DOHH2 (cell line): ENCODE data around the gene CEP135.

Source experiments
- H3F3A ChIP-seq: fragments of 200-600 bp; sonication (generic), shearing (Covaris generic); 2 replicates; pipeline ENCODE4 v1.6.0; 2016; ENCODE audit warnings: antibody characterized with exemption, mild to moderate bottlenecking; ENCODE audit not compliant: control insufficient read depth, insufficient read depth
- H3K27ac ChIP-seq: fragments of 200-600 bp; sonication (generic); 2 replicates; pipeline ENCODE4 v1.5.1; 2014; ENCODE audit warnings: low read depth, mild to moderate bottlenecking, low read length, moderate library complexity
- H3K27me3 ChIP-seq: fragments of 200-600 bp; sonication (generic); 2 replicates; pipeline ENCODE4 v1.6.1; 2014; ENCODE audit warnings: mild to moderate bottlenecking, low read length, mixed read lengths; ENCODE audit not compliant: control insufficient read depth
- H3K36me3 ChIP-seq: fragments of 200-600 bp; sonication (generic); 2 replicates; pipeline ENCODE4 v1.6.1; 2014; ENCODE audit warnings: mild to moderate bottlenecking, low read length, moderate library complexity, mixed read lengths; ENCODE audit not compliant: control insufficient read depth
- H3K4me1 ChIP-seq: fragments of 200-600 bp; sonication (generic); 2 replicates; pipeline ENCODE4 v1.6.1; 2014; ENCODE audit warnings: mild to moderate bottlenecking, low read length, mixed read lengths; ENCODE audit not compliant: control insufficient read depth
- H3K4me2 ChIP-seq: fragments of 200-600 bp; sonication (generic); 2 replicates; pipeline ENCODE4 v1.6.0; 2014; ENCODE audit warnings: mild to moderate bottlenecking, low read length, moderate library complexity
- H3K4me3 ChIP-seq: fragments of 200-600 bp; sonication (generic); 2 replicates; pipeline ENCODE4 v1.5.1; 2014; ENCODE audit warnings: mild to moderate bottlenecking, low read length, mixed read lengths
- H3K79me2 ChIP-seq: fragments of 200-600 bp; sonication (generic); 2 replicates; pipeline ENCODE4 v1.6.1; 2014; ENCODE audit warnings: mild to moderate bottlenecking, low read length, mixed read lengths; ENCODE audit not compliant: control insufficient read depth
- H3K9me2 ChIP-seq: fragments of 200-600 bp; sonication (generic); replicated peaks from 2 replicates; pipeline ENCODE4 v1.6.1; 2014; ENCODE audit warnings: mild to moderate bottlenecking, low read length, mixed read lengths; ENCODE audit not compliant: control insufficient read depth
- H3K9me3 ChIP-seq: fragments of 200-600 bp; sonication (generic); 2 replicates; pipeline ENCODE4 v1.6.1; 2014; ENCODE audit warnings: antibody characterized with exemption, low read length, mixed read lengths; ENCODE audit not compliant: control insufficient read depth, insufficient read depth
- H4K20me1 ChIP-seq: fragments of 200-600 bp; sonication (generic); 2 replicates; pipeline ENCODE4 v1.6.0; 2014; ENCODE audit warnings: low read depth, mild to moderate bottlenecking, antibody characterized with exemption, low read length, moderate library complexity; ENCODE audit not compliant: control insufficient read depth, insufficient read depth
- EZH2phosphoT487 ChIP-seq: fragments of 200-600 bp; sonication (generic); IDR thresholded peaks from 2 replicates; pipeline ENCODE4 v1.6.1; 2017; ENCODE audit warnings: borderline replicate concordance, mild to moderate bottlenecking, antibody characterized with exemption, low read length, moderate library complexity, mixed read lengths
- TF ChIP-seq, protein P1 (sequence below): fragments of 200-600 bp; sonication (generic); IDR thresholded peaks from one replicate; pipeline ENCODE4 v1.5.1; 2014; ENCODE audit warnings: antibody characterized with exemption, mild to moderate bottlenecking, low read depth, low read length; ENCODE audit not compliant: poor library complexity, severe bottlenecking

CEP135 gene

GRCh38 chr4:55904576-55904975, 44.2 kb upstream of the CEP135 start:
- Histone ChIP-seq H3K27ac (no peak overlapping the region), H4K20me1 (no peaks in the 10 kb centered on the region), H3F3A (peaks cover 18% of the 10 kb centered on the region), H3K4me3 (no peak overlapping the region), H3K36me3 (peaks cover 75% of the 10 kb centered on the region), H3K9me3 (no peaks in the 10 kb centered on the region), H3K9me2 (no peaks in the 10 kb centered on the region), H3K4me2 (no peak overlapping the region), H3K27me3 (no peaks in the 10 kb centered on the region), H3K79me2 (no peaks in the 10 kb centered on the region), H3K4me1 (0 out of 2 replicates have a peak, but pooled peaks cover 5% of the 10 kb centered on the region)
- TF ChIP-seq, protein P1, sequence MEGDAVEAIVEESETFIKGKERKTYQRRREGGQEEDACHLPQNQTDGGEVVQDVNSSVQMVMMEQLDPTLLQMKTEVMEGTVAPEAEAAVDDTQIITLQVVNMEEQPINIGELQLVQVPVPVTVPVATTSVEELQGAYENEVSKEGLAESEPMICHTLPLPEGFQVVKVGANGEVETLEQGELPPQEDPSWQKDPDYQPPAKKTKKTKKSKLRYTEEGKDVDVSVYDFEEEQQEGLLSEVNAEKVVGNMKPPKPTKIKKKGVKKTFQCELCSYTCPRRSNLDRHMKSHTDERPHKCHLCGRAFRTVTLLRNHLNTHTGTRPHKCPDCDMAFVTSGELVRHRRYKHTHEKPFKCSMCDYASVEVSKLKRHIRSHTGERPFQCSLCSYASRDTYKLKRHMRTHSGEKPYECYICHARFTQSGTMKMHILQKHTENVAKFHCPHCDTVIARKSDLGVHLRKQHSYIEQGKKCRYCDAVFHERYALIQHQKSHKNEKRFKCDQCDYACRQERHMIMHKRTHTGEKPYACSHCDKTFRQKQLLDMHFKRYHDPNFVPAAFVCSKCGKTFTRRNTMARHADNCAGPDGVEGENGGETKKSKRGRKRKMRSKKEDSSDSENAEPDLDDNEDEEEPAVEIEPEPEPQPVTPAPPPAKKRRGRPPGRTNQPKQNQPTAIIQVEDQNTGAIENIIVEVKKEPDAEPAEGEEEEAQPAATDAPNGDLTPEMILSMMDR, result no peak
- TF ChIP-seq EZH2phosphoT487, result no peak

DNA sequence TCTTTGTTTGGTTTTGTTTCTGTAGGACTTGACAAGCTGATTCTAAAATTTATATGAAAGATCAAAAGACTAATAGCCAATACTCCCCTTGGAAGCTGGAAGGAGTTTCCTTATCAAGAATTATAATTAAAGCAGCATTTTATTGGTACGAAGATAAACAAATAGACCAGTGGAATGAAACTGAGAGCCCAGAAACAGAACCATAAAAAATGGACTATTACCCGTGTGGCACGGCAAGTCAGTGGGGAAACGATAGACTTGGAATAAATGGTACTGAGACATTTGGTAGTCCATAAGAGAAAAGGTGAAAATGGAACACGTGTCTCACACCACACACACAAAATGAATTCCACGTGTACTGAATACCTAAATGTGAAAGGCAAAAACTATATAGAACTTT, 42.4 kb upstream of the CEP135 start:
- Histone ChIP-seq H3K4me2 (no peak overlapping the region), H4K20me1 (no peaks in the 10 kb centered on the region), H3K9me3 (no peaks in the 10 kb centered on the region), H3K9me2 (no peaks in the 10 kb centered on the region), H3K4me1 (0 out of 2 replicates have a peak, but pooled peaks cover 5% of the 10 kb centered on the region), H3F3A (peaks cover 16% of the 10 kb centered on the region), H3K36me3 (peaks cover 58% of the 10 kb centered on the region), H3K27me3 (no peaks in the 10 kb centered on the region), H3K27ac (no peak overlapping the region), H3K4me3 (no peak overlapping the region), H3K79me2 (no peaks in the 10 kb centered on the region)
- TF ChIP-seq EZH2phosphoT487, result no peak
- TF ChIP-seq, protein P1, result no peak

DNA sequence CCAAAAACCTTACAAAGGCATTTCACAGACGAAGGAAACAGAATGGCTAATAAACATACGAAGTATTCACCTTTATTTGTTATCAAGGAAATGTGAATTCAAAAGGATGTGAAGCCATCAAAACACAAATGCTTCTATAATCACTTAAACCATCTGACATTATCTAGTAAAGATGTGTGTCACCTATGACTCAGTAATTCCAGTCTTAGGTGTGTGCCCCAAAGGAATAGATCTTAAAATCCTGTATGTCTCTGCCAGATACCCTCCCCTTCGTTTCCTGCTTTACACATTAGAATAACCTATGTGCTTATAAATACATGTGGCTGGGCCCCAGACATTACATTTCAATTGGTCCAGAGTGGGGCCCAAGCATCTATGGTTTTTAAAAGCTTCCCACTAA, 41.8 kb upstream of the CEP135 start:
- H3K79me2 ChIP-seq, result no peaks in the 10 kb centered on the region
- no peak overlapping the region for H3K27ac ChIP-seq
- H3K9me2 ChIP-seq, result no peaks in the 10 kb centered on the region
- no peaks in the 10 kb centered on the region for H4K20me1 ChIP-seq
- peaks cover 52% of the 10 kb centered on the region for H3K36me3 ChIP-seq
- no peaks in the 10 kb centered on the region for H3K27me3 ChIP-seq
- no peak overlapping the region for H3K4me2 ChIP-seq
- no peaks in the 10 kb centered on the region for H3K9me3 ChIP-seq
- H3F3A ChIP-seq, result peaks cover 11% of the 10 kb centered on the region
- no peak for TF ChIP-seq EZH2phosphoT487
- TF ChIP-seq, protein P1, result no peak
- H3K4me3 ChIP-seq, result no peak overlapping the region
- 0 out of 2 replicates have a peak, but pooled peaks cover 5% of the 10 kb centered on the region for H3K4me1 ChIP-seq

GRCh38 chr4:55907469-55907868, 41.3 kb upstream of the CEP135 start:
- Histone ChIP-seq H3K36me3 (peaks cover 47% of the 10 kb centered on the region), H3K27ac (no peak overlapping the region), H3K79me2 (no peaks in the 10 kb centered on the region), H3K9me2 (no peaks in the 10 kb centered on the region), H3K4me2 (no peak overlapping the region), H4K20me1 (no peaks in the 10 kb centered on the region), H3F3A (peaks cover 7% of the 10 kb centered on the region), H3K9me3 (no peaks in the 10 kb centered on the region), H3K4me1 (0 out of 2 replicates have a peak, but pooled peaks cover 5% of the 10 kb centered on the region), H3K4me3 (no peak overlapping the region), H3K27me3 (no peaks in the 10 kb centered on the region)
- TF ChIP-seq, protein P1, result no peak
- TF ChIP-seq EZH2phosphoT487, result no peak
